GM23248 (cell line): ENCODE data around the gene DNAL4. TPM values are rescaled to one million over a fixed set of nuclear protein-coding genes. Genes with fewer than 3 reads are reported as not detected.

Experiments
- DNase-seq: peaks from one replicate; pipeline ENCODE4 v3.0.0-alpha.2; 2015
- H2AFZ ChIP-seq: fragments of 200-600 bp; sonication (generic); 2 replicates; pipeline ENCODE4 v1.6.1; 2016; ENCODE audit warnings: antibody characterized with exemption
- H3F3A ChIP-seq: fragments of 200-600 bp; sonication (generic); 2 replicates; pipeline ENCODE4 v1.6.1; 2016; ENCODE audit warnings: mild to moderate bottlenecking, antibody characterized with exemption, mixed run types; ENCODE audit not compliant: insufficient read depth
- H3K27ac ChIP-seq: fragments of 200-600 bp; sonication (generic); 2 replicates; pipeline ENCODE4 v1.5.1; 2016; ENCODE audit warnings: mild to moderate bottlenecking
- H3K27me3 ChIP-seq: fragments of 200-600 bp; sonication (generic); replicated peaks from 2 replicates; pipeline ENCODE4 v1.6.1; 2016; ENCODE audit warnings: mild to moderate bottlenecking; ENCODE audit not compliant: insufficient read depth
- H3K36me3 ChIP-seq: fragments of 200-600 bp; sonication (generic); 2 replicates; pipeline ENCODE4 v1.6.1; 2016; ENCODE audit warnings: low read depth, mild to moderate bottlenecking
- H3K4me1 ChIP-seq: fragments of 200-600 bp; sonication (generic); 2 replicates; pipeline ENCODE4 v1.6.1; 2016; ENCODE audit warnings: mild to moderate bottlenecking; ENCODE audit not compliant: insufficient read depth
- H3K4me2 ChIP-seq: fragments of 200-600 bp; sonication (generic); one replicate; pipeline ENCODE4 v1.6.1; 2016; ENCODE audit warnings: mild to moderate bottlenecking; ENCODE audit not compliant: unreplicated experiment
- H3K4me3 ChIP-seq: fragments of 200-600 bp; sonication (generic); 2 replicates; pipeline ENCODE4 v1.5.1; 2016; ENCODE audit warnings: mild to moderate bottlenecking
- H3K79me2 ChIP-seq: fragments of 200-600 bp; sonication (generic); 2 replicates; pipeline ENCODE4 v1.6.1; 2016; ENCODE audit warnings: mild to moderate bottlenecking; ENCODE audit not compliant: insufficient read depth
- H3K9ac ChIP-seq: fragments of 200-600 bp; sonication (generic); 2 replicates; pipeline ENCODE4 v1.6.1; 2016; ENCODE audit warnings: mild to moderate bottlenecking
- H3K9me2 ChIP-seq: fragments of 200-600 bp; sonication (generic); 2 replicates; pipeline ENCODE4 v1.6.1; 2016; ENCODE audit warnings: mixed run types, mild to moderate bottlenecking, moderate library complexity; ENCODE audit not compliant: insufficient read depth
- H3K9me3 ChIP-seq: fragments of 200-600 bp; sonication (generic); one replicate; pipeline ENCODE4 v1.6.1; 2017; ENCODE audit warnings: low read depth
- H4K20me1 ChIP-seq: fragments of 200-600 bp; sonication (generic); 2 replicates; pipeline ENCODE4 v1.6.0; 2016; ENCODE audit not compliant: insufficient read depth
- EZH2 ChIP-seq: fragments of 200-600 bp; sonication (generic); IDR thresholded peaks from 2 replicates; pipeline ENCODE4 v1.6.1; 2018; ENCODE audit warnings: antibody characterized with exemption, mild to moderate bottlenecking; ENCODE audit not compliant: insufficient read depth, poor library complexity, severe bottlenecking
- EZH2phosphoT487 ChIP-seq: fragments of 200-600 bp; sonication (generic); IDR thresholded peaks from 2 replicates; pipeline ENCODE4 v1.6.1; 2018; ENCODE audit warnings: antibody characterized with exemption, moderate library complexity, mild to moderate bottlenecking, low read depth; ENCODE audit not compliant: insufficient read depth
- WGBS, 2 experiments: methylation state at CpG; one replicate each; pipeline ENCODE4 v1.1.6; 2015 to 2017; ENCODE audit warnings: low lambda C conversion rate in 2 of 2, low coverage in 1 of 2; ENCODE audit errors: missing lambda C conversion rate in 2 of 2; 5-methylcytosine and 5-hydroxymethylcytosine counted together
- in situ Hi-C: fragments of 300-500 bp; cut with MboI; formaldehyde crosslinking; loops from 2 replicates; pipeline ENCODE4 v1.15.0; 2020
- polyA plus RNA-seq: library from polyadenylated mRNA; unstranded; fragments of >200 nt; fragmentation: Nextera tagmentation; extraction: Ambion mirVana; gene quantifications from 2 replicates; pipeline ENCODE4 v1.2.1, GENCODE V29; 2016
- total RNA-seq: library from RNA; depleted of rRNA; stranded (reverse); fragments of >200 nt; shearing (Covaris generic); gene quantifications from 2 replicates; pipeline ENCODE4 v1.2.3, GENCODE V29; 2014; rRNA removed

Gene DNAL4
- total RNA-seq (11.6 and 18.9 TPM in 2 replicates), polyA plus RNA-seq (14.2 and 16.7 TPM in 2 replicates)

GRCh38 chr22:38793721-38794466 is at the start of gene DNAL4:
Gene DNAL4 (minus strand): TSS chr22:38794143. CDS start chr22:38782731, 11,412 bp downstream.
- peak; percentile 98 for DNase-seq
- peak within 1 kb of the TSS; percentile 41 for H3K27ac ChIP-seq

GRCh38 chr22:38843201-38843656 is 49.3 kb upstream of the DNAL4 start:
- Histone ChIP-seq H3K27me3 (no peaks in the 10 kb centered on the region; the same call in 1 of the 2 replicates), H3K4me1 (no peaks in the 10 kb centered on the region), H3K9me3 (no peaks in the 10 kb centered on the region), H4K20me1 (no peaks in the 10 kb centered on the region), H3K79me2 (no peaks in the 10 kb centered on the region), H3K4me3 (peak overlapping the region; percentile 65), H3K27ac (no peak overlapping the region), H3F3A (0 out of 2 replicates have a peak, but pooled peaks cover 6% of the 10 kb centered on the region), H3K9me2 (no peaks in the 10 kb centered on the region), H3K9ac (peak overlapping the region; percentile 59), H2AFZ (peak overlapping the region; percentile 77; the same call in 1 of the 2 replicates), H3K36me3 (no peaks in the 10 kb centered on the region), H3K4me2 (peak overlapping the region; percentile 35)
- in situ Hi-C loops: no loop called here
- TF ChIP-seq EZH2phosphoT487: no peak
- TF ChIP-seq EZH2: no peak
- peak; percentile 86 for DNase-seq
- 2 to 4% methylated on average over 57 to 62 of the region's 68 CpGs for WGBS, 2 experiments

More at GRCh38 chr22:38793721-38794466, at the start of gene DNAL4:
- WGBS, 2 experiments: 2 to 3% methylated on average over 28 to 41 of the region's 47 CpGs
- Histone ChIP-seq H3K9ac (peak within 1 kb of the TSS; percentile 87), H3K9me2 (no peaks in the 10 kb centered on the region), H3K36me3 (no peaks in the 10 kb centered on the region), H3K79me2 (peaks cover 12% of the 10 kb centered on the region), H3K4me1 (peaks cover 12% of the 10 kb centered on the region), H4K20me1 (no peaks in the 10 kb centered on the region), H3K4me3 (peak within 1 kb of the TSS; percentile 75), H3F3A (peaks cover 10% of the 10 kb centered on the region), H3K4me2 (peak within 1 kb of the TSS; percentile 92), H2AFZ (peak within 1 kb of the TSS; percentile 85), H3K9me3 (no peaks in the 10 kb centered on the region), H3K27me3 (no peaks in the 10 kb centered on the region)
- in situ Hi-C loops: no loop called here
- TF ChIP-seq EZH2 (no peak), EZH2phosphoT487 (no peak)

- H3K4me3 ChIP-seq: peak overlapping the region; percentile 65
- no peaks in the 10 kb centered on the region for H3K9me3 ChIP-seq
- H3K9me2 ChIP-seq: no peaks in the 10 kb centered on the region
- peak overlapping the region; percentile 59 for H3K9ac ChIP-seq
- in situ Hi-C loops: no loop called here
- H4K20me1 ChIP-seq: no peaks in the 10 kb centered on the region
- TF ChIP-seq EZH2 (no peak), EZH2phosphoT487 (no peak)
- H3F3A ChIP-seq: 0 out of 2 replicates have a peak, but pooled peaks cover 6% of the 10 kb centered on the region
- H3K36me3 ChIP-seq: no peaks in the 10 kb centered on the region
- H3K79me2 ChIP-seq: no peaks in the 10 kb centered on the region
- peak overlapping the region; percentile 77; the same call in 1 of the 2 replicates for H2AFZ ChIP-seq
- H3K4me2 ChIP-seq: peak overlapping the region; percentile 35
- no peaks in the 10 kb centered on the region; the same call in 1 of the 2 replicates for H3K27me3 ChIP-seq
- H3K4me1 ChIP-seq: no peaks in the 10 kb centered on the region
- 16 to 21% methylated on average over 33 of the region's 34 CpGs for WGBS, 2 experiments
- no peak overlapping the region for H3K27ac ChIP-seq
- DNase-seq: no peak
These were observed 48.7 kb upstream of the DNAL4 start for GRCh38 chr22:38842512-38843200.

- Histone ChIP-seq H3K9ac (no peak overlapping the region), H3K27me3 (no peaks in the 10 kb centered on the region; the same call in 1 of the 2 replicates), H3K27ac (no peak overlapping the region), H3K4me2 (no peak overlapping the region), H3K4me1 (no peaks in the 10 kb centered on the region), H3F3A (0 out of 2 replicates have a peak, but pooled peaks cover 6% of the 10 kb centered on the region), H3K9me3 (no peaks in the 10 kb centered on the region), H3K9me2 (no peaks in the 10 kb centered on the region), H3K36me3 (no peaks in the 10 kb centered on the region), H4K20me1 (no peaks in the 10 kb centered on the region), H2AFZ (no peak overlapping the region), H3K4me3 (no peak overlapping the region), H3K79me2 (no peaks in the 10 kb centered on the region)
- DNase-seq: no peak
- 82 to 84% methylated on average over 5 of the region's 5 CpGs for WGBS, 2 experiments
- in situ Hi-C loops: no loop called here
- no peak for TF ChIP-seq EZH2phosphoT487
- no peak for TF ChIP-seq EZH2
These were observed 47.7 kb upstream of the DNAL4 start for GRCh38 chr22:38841635-38842034.
